PC-9 (cell line): Measurements from ENCODE around the gene GZMA. TPM values are rescaled to one million over a fixed set of nuclear protein-coding genes. Genes with fewer than 3 reads are reported as not detected.

Source experiments
- BruUV-seq: library from RNA; stranded (reverse); fragments of 400-500 nt; replicated peaks from 2 replicates; lab custom pipeline; 2021; lab: Mats Ljungman, UMichigan
- CTCF ChIA-PET: fragments of 300-600 bp; sonication (Branson Sonifier 250); formaldehyde crosslinking; loops from one replicate; lab custom pipeline; 2022; ENCODE audit warnings: antibody characterized with exemption; lab: Charles Lee
- POLR2A ChIA-PET: fragments of 300-600 bp; sonication (Branson Sonifier 250); formaldehyde crosslinking; loops from one replicate; lab custom pipeline; 2022; ENCODE audit warnings: antibody characterized with exemption; ENCODE audit not compliant: unreplicated experiment; lab: Charles Lee
- DNase-seq, 2 experiments: peaks; one replicate each; pipeline versions ENCODE4 v3.0.0 to v3.0.0-alpha.2; 2015 to 2022; ENCODE audit warnings: mixed read lengths in 1 of 2
- H2AFZ ChIP-seq: fragments of 200-600 bp; sonication (generic); 2 replicates; pipeline ENCODE4 v1.8.1; 2017; ENCODE audit warnings: antibody characterized with exemption
- H3F3A ChIP-seq: fragments of 200-600 bp; sonication (generic); 2 replicates; pipeline ENCODE4 v1.8.1; 2017; ENCODE audit warnings: antibody characterized with exemption, mild to moderate bottlenecking, low read depth; ENCODE audit not compliant: insufficient read depth
- H3K27ac ChIP-seq: fragments of 200-600 bp; sonication (generic); 2 replicates; pipeline ENCODE4 v1.6.1; 2016; ENCODE audit warnings: mixed run types
- H3K27me3 ChIP-seq: fragments of 200-600 bp; sonication (generic); 2 replicates; pipeline ENCODE4 v1.6.1; 2016; ENCODE audit warnings: low read depth, mixed run types; ENCODE audit not compliant: insufficient read depth
- H3K36me3 ChIP-seq: fragments of 200-600 bp; sonication (generic); 2 replicates; pipeline ENCODE4 v1.6.1; 2016; ENCODE audit warnings: low read depth, mixed run types
- H3K4me1 ChIP-seq: fragments of 200-600 bp; sonication (generic); replicated peaks from 2 replicates; pipeline ENCODE4 v1.6.1; 2016; ENCODE audit warnings: mixed run types; ENCODE audit not compliant: insufficient read depth
- H3K4me2 ChIP-seq: fragments of 200-600 bp; sonication (generic); 2 replicates; pipeline ENCODE4 v1.6.1; 2017; ENCODE audit warnings: mixed run types
- H3K4me3 ChIP-seq: fragments of 200-600 bp; sonication (generic); 2 replicates; pipeline ENCODE4 v1.6.1; 2016; ENCODE audit warnings: mixed run types
- H3K79me2 ChIP-seq: fragments of 200-600 bp; sonication (generic); 2 replicates; pipeline ENCODE4 v1.6.1; 2017; ENCODE audit warnings: low read depth, mixed run types
- H3K9me2 ChIP-seq: fragments of 200-600 bp; sonication (generic); 2 replicates; pipeline ENCODE4 v1.8.1; 2017; ENCODE audit warnings: mild to moderate bottlenecking; ENCODE audit not compliant: insufficient read depth
- H3K9me3 ChIP-seq: fragments of 200-600 bp; sonication (generic); 2 replicates; pipeline ENCODE4 v1.8.1; 2016; ENCODE audit warnings: low read depth; ENCODE audit not compliant: insufficient read depth
- H4K20me1 ChIP-seq: fragments of 200-600 bp; sonication (generic); 2 replicates; pipeline ENCODE4 v1.8.1; 2017; ENCODE audit not compliant: insufficient read depth
- EZH2 ChIP-seq: fragments of 200-600 bp; sonication (generic); IDR thresholded peaks from 2 replicates; pipeline ENCODE4 v1.8.0; 2017; ENCODE audit warnings: antibody characterized with exemption, low read depth
- intact Hi-C: fragments of 100-400 bp; cut with micrococcal nuclease; formaldehyde crosslinking; loops from one replicate; pipeline ENCODE4 v1.10.0; 2022; ENCODE audit not compliant: unreplicated experiment
- total RNA-seq: library from RNA; stranded (reverse); gene quantifications from 2 replicates; pipeline ENCODE4 v1.2.3, GENCODE V29; 2021
- TF ChIP-seq, protein P1 (sequence below): fragments of 200-600 bp; sonication (generic); conservative IDR thresholded peaks from 2 replicates; pipeline ENCODE4 v1.6.1; 2017; ENCODE audit warnings: mixed run types, antibody characterized with exemption, mild to moderate bottlenecking, moderate library complexity

GZMA gene
- total RNA-seq, 1 experiment from 2014 or later: not detected

DNA sequence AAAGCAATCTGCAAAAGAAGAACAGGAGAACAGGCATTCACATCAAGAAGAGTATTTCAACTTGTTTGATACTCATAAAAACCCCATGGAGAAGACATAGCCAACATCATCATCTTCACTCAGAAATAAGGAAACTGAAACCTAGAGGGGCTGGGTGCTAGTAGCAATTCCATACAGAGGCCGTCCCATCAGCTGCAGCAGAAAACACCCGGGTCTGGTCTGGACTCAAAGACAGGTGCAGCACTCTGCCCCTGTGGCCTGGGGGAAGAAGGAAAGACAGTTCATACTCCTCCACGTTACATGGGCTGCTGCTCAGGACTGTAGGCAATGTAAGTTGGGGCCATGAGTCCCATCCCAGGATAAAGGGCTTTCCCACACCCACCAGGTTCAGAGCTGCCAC, 11.6 kb downstream of the GZMA start:
- no peak overlapping the region for H2AFZ ChIP-seq
- no peak overlapping the region for H3K4me2 ChIP-seq
- H3K4me1 ChIP-seq: no peaks in the 10 kb centered on the region
- H3K4me3 ChIP-seq: no peak overlapping the region
- no peaks in the 10 kb centered on the region for H3F3A ChIP-seq
- no peak overlapping the region for H3K27ac ChIP-seq
- no peaks in the 10 kb centered on the region for H3K79me2 ChIP-seq
- no peaks in the 10 kb centered on the region for H4K20me1 ChIP-seq
- H3K9me2 ChIP-seq: no peaks in the 10 kb centered on the region
- intact Hi-C loops: no loop called here
- H3K36me3 ChIP-seq: no peaks in the 10 kb centered on the region
- CTCF ChIA-PET: no interaction called here
- H3K27me3 ChIP-seq: peaks cover 30% of the 10 kb centered on the region
- TF ChIP-seq, protein P1, sequence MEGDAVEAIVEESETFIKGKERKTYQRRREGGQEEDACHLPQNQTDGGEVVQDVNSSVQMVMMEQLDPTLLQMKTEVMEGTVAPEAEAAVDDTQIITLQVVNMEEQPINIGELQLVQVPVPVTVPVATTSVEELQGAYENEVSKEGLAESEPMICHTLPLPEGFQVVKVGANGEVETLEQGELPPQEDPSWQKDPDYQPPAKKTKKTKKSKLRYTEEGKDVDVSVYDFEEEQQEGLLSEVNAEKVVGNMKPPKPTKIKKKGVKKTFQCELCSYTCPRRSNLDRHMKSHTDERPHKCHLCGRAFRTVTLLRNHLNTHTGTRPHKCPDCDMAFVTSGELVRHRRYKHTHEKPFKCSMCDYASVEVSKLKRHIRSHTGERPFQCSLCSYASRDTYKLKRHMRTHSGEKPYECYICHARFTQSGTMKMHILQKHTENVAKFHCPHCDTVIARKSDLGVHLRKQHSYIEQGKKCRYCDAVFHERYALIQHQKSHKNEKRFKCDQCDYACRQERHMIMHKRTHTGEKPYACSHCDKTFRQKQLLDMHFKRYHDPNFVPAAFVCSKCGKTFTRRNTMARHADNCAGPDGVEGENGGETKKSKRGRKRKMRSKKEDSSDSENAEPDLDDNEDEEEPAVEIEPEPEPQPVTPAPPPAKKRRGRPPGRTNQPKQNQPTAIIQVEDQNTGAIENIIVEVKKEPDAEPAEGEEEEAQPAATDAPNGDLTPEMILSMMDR: no peak
- no peak for TF ChIP-seq EZH2
- POLR2A ChIA-PET: no interaction called here
- no peaks in the 10 kb centered on the region for H3K9me3 ChIP-seq
- no peak for DNase-seq
- no TSS peak for BruUV-seq

DNA sequence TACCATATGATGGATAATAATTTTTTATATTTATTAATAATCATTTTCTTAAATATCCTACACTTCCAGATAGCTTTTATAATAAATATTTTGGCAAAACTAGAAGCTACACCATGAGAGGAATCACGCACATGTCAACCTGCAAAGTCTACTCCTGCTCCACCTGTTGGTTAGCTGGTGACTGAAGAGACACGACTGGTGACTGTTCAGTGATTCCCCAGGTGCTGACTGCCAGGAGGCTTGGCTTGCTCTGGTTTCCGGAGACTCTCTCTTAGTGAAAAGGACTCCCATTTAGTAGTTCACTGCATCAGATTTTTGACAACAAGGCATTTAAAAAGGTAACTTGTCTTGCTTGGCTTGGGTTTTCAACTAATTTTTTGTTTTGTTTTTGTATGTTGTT, 20.9 kb downstream of the GZMA start:
- no peaks in the 10 kb centered on the region for H3K9me2 ChIP-seq
- no peaks in the 10 kb centered on the region for H3F3A ChIP-seq
- H3K27me3 ChIP-seq: peaks cover 65% of the 10 kb centered on the region
- ChIA-PET POLR2A (no interaction called here), CTCF (no interaction called here)
- H3K4me1 ChIP-seq: no peaks in the 10 kb centered on the region
- H3K4me2 ChIP-seq: no peak overlapping the region
- no peak overlapping the region for H3K27ac ChIP-seq
- H2AFZ ChIP-seq: no peak overlapping the region
- DNase-seq: no peak
- H4K20me1 ChIP-seq: no peaks in the 10 kb centered on the region
- no peaks in the 10 kb centered on the region for H3K36me3 ChIP-seq
- H3K79me2 ChIP-seq: no peaks in the 10 kb centered on the region
- H3K9me3 ChIP-seq: 0 out of 2 replicates have a peak, but pooled peaks cover 3% of the 10 kb centered on the region
- intact Hi-C loops: no loop called here
- no peak overlapping the region for H3K4me3 ChIP-seq
- no TSS peak for BruUV-seq
- TF ChIP-seq, protein P1: no peak
- TF ChIP-seq EZH2: no peak

DNA sequence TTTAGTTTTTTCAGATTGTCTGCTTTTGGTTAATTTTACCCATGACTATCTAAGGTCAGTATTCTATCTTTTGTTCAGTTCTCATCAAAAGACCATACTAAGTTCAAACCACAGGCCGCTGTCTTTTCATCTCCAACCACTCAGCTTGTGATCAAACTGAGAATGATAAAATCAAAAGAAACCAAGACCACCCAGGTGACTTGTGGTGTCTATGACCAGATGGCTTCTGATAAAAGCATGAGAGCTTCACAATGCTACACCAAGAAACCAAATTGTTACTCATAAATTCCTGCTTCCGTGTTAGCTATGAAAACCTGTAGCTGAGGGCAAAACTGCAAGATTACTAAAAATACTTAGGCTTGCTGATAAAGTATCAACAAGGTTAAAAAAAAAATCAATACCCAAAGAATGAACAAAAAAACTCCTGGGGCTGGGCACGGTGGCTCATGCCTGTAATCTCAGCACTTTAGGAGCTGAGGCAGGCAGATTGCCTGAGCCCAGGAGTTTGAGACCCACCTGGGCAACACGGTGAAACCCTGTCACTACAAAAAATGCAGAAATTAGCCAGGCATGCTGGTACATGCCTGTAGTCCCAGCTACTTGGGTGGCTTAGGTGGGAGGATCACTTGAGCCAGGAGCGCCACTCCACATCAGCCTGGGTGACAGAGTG, 31.7 kb downstream of the GZMA start:
- Histone ChIP-seq H3K27me3 (peaks cover 57% of the 10 kb centered on the region), H4K20me1 (no peaks in the 10 kb centered on the region), H3K4me3 (no peak overlapping the region), H3K79me2 (no peaks in the 10 kb centered on the region), H3F3A (no peaks in the 10 kb centered on the region), H3K27ac (no peak overlapping the region), H3K9me2 (no peaks in the 10 kb centered on the region), H3K4me2 (no peak overlapping the region), H2AFZ (no peak overlapping the region), H3K36me3 (no peaks in the 10 kb centered on the region), H3K9me3 (no peaks in the 10 kb centered on the region; the same call in 1 of the 2 replicates), H3K4me1 (no peaks in the 10 kb centered on the region)
- BruUV-seq: no TSS peak
- TF ChIP-seq, protein P1: no peak
- no peak for TF ChIP-seq EZH2
- POLR2A ChIA-PET: no interaction called here
- CTCF ChIA-PET: no interaction called here
- no peak for DNase-seq
- intact Hi-C loops: no loop called here
